ENCODE results near the gene AKNA. TPM values are rescaled to one million over a fixed set of nuclear protein-coding genes. Genes with fewer than 3 reads are reported as not detected.

AKNA gene
- total RNA-seq, 1 donor from 2014 or later, result 5.7 TPM

- ATAC-seq, result no peak
Observed at GRCh38 chr9:114300846-114301797, 86.7 kb downstream of the AKNA start.

GRCh38 chr9:114300153-114300845 is 87.5 kb downstream of the AKNA start:
- no peak for ATAC-seq

GRCh38 chr9:114299286-114300152 is 88.3 kb downstream of the AKNA start:
- no peak for ATAC-seq

- no peak for ATAC-seq
Observed at GRCh38 chr9:114296338-114296737, 91.4 kb downstream of the AKNA start.

- ATAC-seq, result no peak
Observed at GRCh38 chr9:114294664-114295063, 93.1 kb downstream of the AKNA start.

- no peak for ATAC-seq
Observed at GRCh38 chr9:114291886-114292590, 95.7 kb downstream of the AKNA start.

- ATAC-seq, result peak; percentile 43
Observed at GRCh38 chr9:114291064-114291474, 96.7 kb downstream of the AKNA start.

- peak; percentile 3 for ATAC-seq
Observed at GRCh38 chr9:114290561-114290986, 97.2 kb downstream of the AKNA start.

GRCh38 chr9:114289571-114290481 is 98.0 kb downstream of the AKNA start:
- no peak for ATAC-seq

GRCh38 chr9:114289106-114289505 is 98.7 kb downstream of the AKNA start:
- no peak for ATAC-seq

- ATAC-seq, result peak; percentile 7
Observed at GRCh38 chr9:114288193-114289091, 99.3 kb downstream of the AKNA start.

GRCh38 chr9:114287763-114288192 is 100.0 kb downstream of the AKNA start:
- ATAC-seq, result no peak

GRCh38 chr9:114287001-114287762 is 100.6 kb downstream of the AKNA start:
- no peak for ATAC-seq

GRCh38 chr9:114286146-114286679 is 101.6 kb downstream of the AKNA start:
- no peak for ATAC-seq

- ATAC-seq, result peak; percentile 25
Observed at GRCh38 chr9:114285166-114285867, 102.5 kb downstream of the AKNA start.

- no peak for ATAC-seq
Observed at GRCh38 chr9:114284316-114285060, 103.3 kb downstream of the AKNA start.

Measured in esophagus mucosa (tissue), 1 donor.